GM23338 (cell line): ENCODE data around the gene NECTIN2. TPM values are rescaled to one million over a fixed set of nuclear protein-coding genes. Genes with fewer than 3 reads are reported as not detected.

Experiments used
- ATAC-seq: fragments of 200-7000 bp; cut with Tn5 transposase; 3 replicates; pipeline ENCODE4 v1.9.1; 2020
- DNase-seq: peaks from one replicate; pipeline ENCODE4 v3.0.0-alpha.2; 2015; ENCODE audit warnings: low spot score
- H2AFZ ChIP-seq: fragments of 200-600 bp; sonication (generic); 2 replicates; pipeline ENCODE4 v1.8.0; 2016; ENCODE audit warnings: antibody characterized with exemption, mild to moderate bottlenecking, moderate library complexity
- H3F3A ChIP-seq: fragments of 200-600 bp; sonication (generic); replicated peaks from 2 replicates; pipeline ENCODE4 v1.8.0; 2017; ENCODE audit warnings: antibody characterized with exemption, mixed run types, low read depth
- H3K27ac ChIP-seq: fragments of 200-600 bp; sonication (generic); 2 replicates; pipeline ENCODE4 v1.6.1; 2016; ENCODE audit warnings: low read depth
- H3K27me3 ChIP-seq: fragments of 200-600 bp; sonication (generic); 2 replicates; pipeline ENCODE4 v1.8.0; 2016; ENCODE audit warnings: mild to moderate bottlenecking, mixed run types, moderate library complexity; ENCODE audit not compliant: insufficient read depth
- H3K36me3 ChIP-seq: fragments of 200-600 bp; sonication (generic); 2 replicates; pipeline ENCODE4 v1.8.0; 2016; ENCODE audit warnings: mild to moderate bottlenecking; ENCODE audit not compliant: insufficient read depth
- H3K4me1 ChIP-seq: fragments of 200-600 bp; sonication (generic); 2 replicates; pipeline ENCODE4 v1.8.0; 2016; ENCODE audit warnings: mild to moderate bottlenecking, moderate library complexity; ENCODE audit not compliant: insufficient read depth
- H3K4me2 ChIP-seq: fragments of 200-600 bp; sonication (generic); 2 replicates; pipeline ENCODE4 v1.7.1; 2017; ENCODE audit warnings: mixed run types
- H3K4me3 ChIP-seq: fragments of 200-600 bp; sonication (generic); 2 replicates; pipeline ENCODE4 v1.6.1; 2016; ENCODE audit warnings: mixed run types
- H3K79me2 ChIP-seq: fragments of 200-600 bp; sonication (generic); replicated peaks from 2 replicates; pipeline ENCODE4 v1.8.0; 2017; ENCODE audit warnings: mild to moderate bottlenecking; ENCODE audit not compliant: insufficient read depth
- H3K9me2 ChIP-seq: fragments of 200-600 bp; sonication (generic); 2 replicates; pipeline ENCODE4 v1.8.0; 2017; ENCODE audit not compliant: insufficient read depth
- H4K20me1 ChIP-seq: fragments of 200-600 bp; sonication (generic); replicated peaks from 2 replicates; pipeline ENCODE4 v1.8.0; 2017; ENCODE audit warnings: mild to moderate bottlenecking; ENCODE audit not compliant: insufficient read depth
- H3K27ac Mint-ChIP-seq: 2 replicates; pipeline ENCODE4 v1.8.0; 2020; ENCODE audit warnings: inconsistent platforms, mild to moderate bottlenecking, moderate library complexity, mixed read lengths
- H3K27me3 Mint-ChIP-seq: 3 replicates; pipeline ENCODE4 v1.8.0; 2022; ENCODE audit warnings: low read depth, mild to moderate bottlenecking, moderate library complexity, mixed read lengths, inconsistent platforms; ENCODE audit not compliant: insufficient read depth, poor library complexity
- H3K36me3 Mint-ChIP-seq: 3 replicates; pipeline ENCODE4 v1.8.0; 2021; ENCODE audit warnings: low read depth, mild to moderate bottlenecking, inconsistent platforms, moderate library complexity, mixed read lengths
- H3K4me1 Mint-ChIP-seq: 3 replicates; pipeline ENCODE4 v1.8.0; 2020; ENCODE audit warnings: mild to moderate bottlenecking, inconsistent platforms, mixed read lengths
- H3K4me3 Mint-ChIP-seq: 3 replicates; pipeline ENCODE4 v1.8.0; 2021; ENCODE audit warnings: moderate library complexity, mild to moderate bottlenecking, inconsistent platforms, mixed read lengths
- H3K9me3 Mint-ChIP-seq: 3 replicates; pipeline ENCODE4 v1.8.0; 2020; ENCODE audit warnings: moderate library complexity, mild to moderate bottlenecking, inconsistent platforms, mixed read lengths
- CREB1 ChIP-seq: fragments of 250-450 bp; sonication (Bioruptor Pico); IDR thresholded peaks from 2 replicates; pipeline ENCODE4 v1.5.0; 2020; ENCODE audit warnings: low read depth, mild to moderate bottlenecking, moderate library complexity
- EZH2 ChIP-seq: fragments of 200-600 bp; sonication (generic); IDR thresholded peaks from one replicate; pipeline ENCODE4 v1.8.0; 2017; ENCODE audit warnings: antibody characterized with exemption, mild to moderate bottlenecking, low read depth; ENCODE audit not compliant: unreplicated experiment
- NANOG ChIP-seq: IDR thresholded peaks from 2 replicates; pipeline ENCODE4 v1.6.1; 2016; ENCODE audit warnings: antibody characterized with exemption, borderline replicate concordance
- POLR2AphosphoS5 ChIP-seq: IDR thresholded peaks from 2 replicates; pipeline ENCODE4 v1.6.1; 2016; ENCODE audit warnings: antibody characterized with exemption, low read depth
- STAT1 ChIP-seq: IDR thresholded peaks from one replicate; pipeline ENCODE4 v1.6.1; 2016; ENCODE audit warnings: antibody characterized with exemption; ENCODE audit not compliant: unreplicated experiment
- ZNF114 ChIP-seq: fragments of 250-450 bp; sonication (Bioruptor Pico); IDR thresholded peaks from 2 replicates; pipeline ENCODE4 v1.5.0; 2020; ENCODE audit warnings: mild to moderate bottlenecking, moderate library complexity
- ZNF331 ChIP-seq: fragments of 250-450 bp; sonication (Bioruptor Pico); IDR thresholded peaks from 2 replicates; pipeline ENCODE4 v1.5.0; 2020; ENCODE audit warnings: low read depth, mild to moderate bottlenecking, moderate library complexity
- ZNF462 ChIP-seq: fragments of 250-450 bp; sonication (Bioruptor Pico); IDR thresholded peaks from 2 replicates; pipeline ENCODE4 v1.5.0; 2020; ENCODE audit warnings: mild to moderate bottlenecking, moderate library complexity
- polyA plus RNA-seq: library from polyadenylated mRNA; unstranded; fragments of >200 nt; fragmentation: Nextera tagmentation; extraction: Ambion mirVana; gene quantifications from 2 replicates; pipeline ENCODE4 v1.2.1, GENCODE V29; 2016
- total RNA-seq: library from RNA; depleted of rRNA; stranded (reverse); fragments of >200 nt; shearing (Covaris generic); gene quantifications from 2 replicates; pipeline ENCODE4 v1.2.3, GENCODE V29; 2014

NECTIN2 gene
- total and polyA plus RNA-seq, 2 experiments from 2014 or later = 109 to 230 TPM

- TF ChIP-seq ZNF462 = no peak
These were observed 28.2 kb upstream of the NECTIN2 start (continued) for GRCh38 chr19:44817725-44818465.

- Mint-ChIP-seq H3K4me3 (no peak overlapping the region), H3K9me3 (no peaks in the 10 kb centered on the region; the same call in 2 of the 3 replicates), H3K36me3 (peaks cover 45% of the 10 kb centered on the region), H3K4me1 (peaks cover 3% of the 10 kb centered on the region; the same call in 1 of the 3 replicates), H3K27ac (no peak overlapping the region), H3K27me3 (peaks cover 26% of the 10 kb centered on the region)
- Histone ChIP-seq H3K36me3 (no peaks in the 10 kb centered on the region), H3F3A (no peaks in the 10 kb centered on the region), H2AFZ (no peak overlapping the region), H3K4me1 (no peaks in the 10 kb centered on the region; the same call in 1 of the 2 replicates), H3K4me2 (no peak overlapping the region), H3K4me3 (no peak overlapping the region), H4K20me1 (peaks cover 11% of the 10 kb centered on the region), H3K79me2 (no peaks in the 10 kb centered on the region), H3K27me3 (peaks cover 20% of the 10 kb centered on the region), H3K9me2 (no peaks in the 10 kb centered on the region), H3K27ac (no peak overlapping the region)
- DNase-seq = no peak
- no peak for ATAC-seq
- no peak for TF ChIP-seq CREB1 (CRISPR knock-in tag)
- TF ChIP-seq POLR2AphosphoS5 = no peak
- no peak for TF ChIP-seq EZH2
- no peak for TF ChIP-seq ZNF462
- no peak for TF ChIP-seq ZNF114 (CRISPR knock-in tag)
- no peak for TF ChIP-seq STAT1
- TF ChIP-seq ZNF331 (CRISPR knock-in tag) = no peak
- no peak for TF ChIP-seq NANOG
These were observed 27.5 kb upstream of the NECTIN2 start for GRCh38 chr19:44818466-44819031.
